Measurements from ENCODE around the gene LSM2.

DNA sequence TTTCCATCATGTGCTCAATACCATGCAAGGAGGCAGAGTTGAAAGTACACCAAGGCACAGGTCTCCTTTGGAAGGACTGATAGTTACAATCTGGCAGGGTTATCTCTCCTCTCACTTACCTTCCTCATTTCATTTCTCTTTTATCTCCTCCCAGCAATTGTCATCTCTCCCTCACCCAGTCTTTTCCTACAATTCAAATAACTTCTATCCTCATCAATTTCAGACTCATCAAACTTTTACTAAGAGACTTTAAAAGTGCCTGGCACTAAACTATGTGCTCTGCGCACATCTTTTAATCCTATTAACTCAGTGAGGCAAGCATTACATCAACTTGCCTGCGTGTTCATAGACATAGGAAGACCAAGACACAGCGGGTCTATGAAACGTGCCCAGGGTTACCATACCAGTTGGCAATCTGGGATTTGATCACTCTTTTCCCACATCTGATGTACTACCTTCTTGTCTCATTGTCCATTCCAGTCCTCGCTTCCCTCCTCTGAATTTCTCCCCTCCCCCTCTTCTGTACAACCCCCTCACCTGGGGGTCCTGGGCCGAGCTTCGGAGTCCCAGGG lies 12.4 kb downstream of the LSM2 start:
- TF ChIP-seq, protein P1, sequence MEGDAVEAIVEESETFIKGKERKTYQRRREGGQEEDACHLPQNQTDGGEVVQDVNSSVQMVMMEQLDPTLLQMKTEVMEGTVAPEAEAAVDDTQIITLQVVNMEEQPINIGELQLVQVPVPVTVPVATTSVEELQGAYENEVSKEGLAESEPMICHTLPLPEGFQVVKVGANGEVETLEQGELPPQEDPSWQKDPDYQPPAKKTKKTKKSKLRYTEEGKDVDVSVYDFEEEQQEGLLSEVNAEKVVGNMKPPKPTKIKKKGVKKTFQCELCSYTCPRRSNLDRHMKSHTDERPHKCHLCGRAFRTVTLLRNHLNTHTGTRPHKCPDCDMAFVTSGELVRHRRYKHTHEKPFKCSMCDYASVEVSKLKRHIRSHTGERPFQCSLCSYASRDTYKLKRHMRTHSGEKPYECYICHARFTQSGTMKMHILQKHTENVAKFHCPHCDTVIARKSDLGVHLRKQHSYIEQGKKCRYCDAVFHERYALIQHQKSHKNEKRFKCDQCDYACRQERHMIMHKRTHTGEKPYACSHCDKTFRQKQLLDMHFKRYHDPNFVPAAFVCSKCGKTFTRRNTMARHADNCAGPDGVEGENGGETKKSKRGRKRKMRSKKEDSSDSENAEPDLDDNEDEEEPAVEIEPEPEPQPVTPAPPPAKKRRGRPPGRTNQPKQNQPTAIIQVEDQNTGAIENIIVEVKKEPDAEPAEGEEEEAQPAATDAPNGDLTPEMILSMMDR (IDR thresholded peaks at IDR 0.05): no peak
- TF ChIP-seq POLR2A (IDR thresholded peaks at IDR 0.05): no peak
- TF ChIP-seq EP300 (IDR thresholded peaks at IDR 0.05): no peak
- TF ChIP-seq POLR2AphosphoS5 (IDR thresholded peaks at IDR 0.05): peak in 1 of 3 donors; percentile 30
